Fibroblast of mammary gland (primary cell): Measurements from ENCODE around the gene VARS2.

ENCODE experiments used
- DNase-seq: peaks from one replicate; pipeline ENCODE4 v3.0.0-alpha.2; 2010; ENCODE audit warnings: low read depth
- H3K4me3 ChIP-seq: 2 replicates; pipeline ENCODE4 v1.5.1; 2011; ENCODE audit warnings: low read depth, mild to moderate bottlenecking, low read length, moderate library complexity; ENCODE audit not compliant: control insufficient read depth
- TF ChIP-seq, protein P1 (sequence below): conservative IDR thresholded peaks from 2 replicates; pipeline ENCODE4 v1.5.1; 2011; ENCODE audit warnings: low read depth, low read length, inconsistent platforms; ENCODE audit not compliant: control insufficient read depth, insufficient read depth

The VARS2 gene

DNA sequence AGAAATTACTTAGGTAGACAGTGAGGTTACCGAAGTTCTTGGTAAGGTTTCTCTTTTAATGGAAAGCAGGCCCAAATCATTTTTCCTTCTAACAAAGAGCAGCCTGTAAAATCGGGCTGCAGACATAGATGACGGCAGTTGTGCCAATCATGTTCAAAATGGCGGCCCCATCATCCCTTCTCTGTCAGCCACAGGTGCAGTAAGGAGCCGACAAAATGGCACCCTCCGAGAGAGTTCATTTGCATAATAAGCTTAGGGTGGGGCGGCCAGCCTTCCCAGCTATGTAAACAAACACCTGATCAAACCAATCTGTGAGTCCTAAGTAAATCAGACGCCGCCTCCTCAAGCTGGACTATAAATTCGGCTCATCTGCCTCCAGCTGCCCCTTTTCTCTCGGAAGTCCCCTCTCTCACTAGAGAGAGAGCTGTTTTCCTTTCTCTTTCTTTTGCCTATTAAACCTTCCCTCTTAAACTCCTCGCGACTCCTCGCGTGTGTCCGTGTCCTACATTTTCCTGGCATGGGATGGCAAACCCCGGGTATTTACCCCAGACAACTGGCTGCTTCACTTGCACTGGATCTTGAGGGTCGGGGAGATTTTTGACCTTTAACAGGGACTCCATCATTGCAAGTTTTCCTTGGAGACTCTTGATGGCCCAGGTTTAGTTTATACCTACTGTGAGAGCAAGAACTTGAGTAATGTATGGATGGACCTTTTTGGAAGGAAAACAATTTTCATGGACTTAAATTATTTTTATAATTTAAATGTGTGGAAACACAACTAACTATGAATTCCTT is 38.6 kb upstream of the VARS2 start:
- H3K4me3 ChIP-seq = no peak overlapping the region
- no peak for DNase-seq
- TF ChIP-seq, protein P1, sequence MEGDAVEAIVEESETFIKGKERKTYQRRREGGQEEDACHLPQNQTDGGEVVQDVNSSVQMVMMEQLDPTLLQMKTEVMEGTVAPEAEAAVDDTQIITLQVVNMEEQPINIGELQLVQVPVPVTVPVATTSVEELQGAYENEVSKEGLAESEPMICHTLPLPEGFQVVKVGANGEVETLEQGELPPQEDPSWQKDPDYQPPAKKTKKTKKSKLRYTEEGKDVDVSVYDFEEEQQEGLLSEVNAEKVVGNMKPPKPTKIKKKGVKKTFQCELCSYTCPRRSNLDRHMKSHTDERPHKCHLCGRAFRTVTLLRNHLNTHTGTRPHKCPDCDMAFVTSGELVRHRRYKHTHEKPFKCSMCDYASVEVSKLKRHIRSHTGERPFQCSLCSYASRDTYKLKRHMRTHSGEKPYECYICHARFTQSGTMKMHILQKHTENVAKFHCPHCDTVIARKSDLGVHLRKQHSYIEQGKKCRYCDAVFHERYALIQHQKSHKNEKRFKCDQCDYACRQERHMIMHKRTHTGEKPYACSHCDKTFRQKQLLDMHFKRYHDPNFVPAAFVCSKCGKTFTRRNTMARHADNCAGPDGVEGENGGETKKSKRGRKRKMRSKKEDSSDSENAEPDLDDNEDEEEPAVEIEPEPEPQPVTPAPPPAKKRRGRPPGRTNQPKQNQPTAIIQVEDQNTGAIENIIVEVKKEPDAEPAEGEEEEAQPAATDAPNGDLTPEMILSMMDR = no peak

DNA sequence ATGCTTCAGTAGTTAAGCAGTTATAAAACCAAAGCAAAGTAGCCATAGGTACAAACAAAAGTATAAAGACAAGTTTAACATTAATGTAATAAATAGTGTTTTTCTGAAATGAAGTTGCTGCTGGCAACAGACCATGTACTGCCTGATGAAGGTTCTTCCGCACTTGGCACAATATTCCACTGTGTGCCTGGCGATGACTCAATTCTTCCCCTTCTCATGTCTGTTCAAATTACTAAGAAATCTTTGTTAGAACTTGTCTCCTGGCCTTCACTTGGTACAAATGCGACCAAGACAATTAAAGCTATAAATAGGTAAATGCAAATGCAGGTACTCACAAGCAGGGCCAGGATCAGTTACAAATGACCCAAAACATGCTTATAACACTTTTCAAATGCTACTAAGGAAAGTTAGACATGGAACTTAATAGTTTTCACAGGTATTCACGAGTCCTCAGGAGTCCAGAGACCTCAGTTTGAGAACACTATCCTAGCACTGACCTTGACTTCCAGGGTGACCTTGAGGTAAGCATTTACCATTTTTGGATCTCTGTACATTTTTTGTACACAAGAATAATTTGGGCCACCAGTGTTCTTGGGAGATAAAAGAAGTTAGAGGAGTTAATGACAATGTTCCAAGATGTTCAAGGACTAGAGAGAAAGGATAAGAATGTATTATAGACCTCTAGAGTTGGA is 37.9 kb upstream of the VARS2 start:
- DNase-seq = peak; percentile 83
- TF ChIP-seq, protein P1 = no peak
- H3K4me3 ChIP-seq = no peak overlapping the region

DNA sequence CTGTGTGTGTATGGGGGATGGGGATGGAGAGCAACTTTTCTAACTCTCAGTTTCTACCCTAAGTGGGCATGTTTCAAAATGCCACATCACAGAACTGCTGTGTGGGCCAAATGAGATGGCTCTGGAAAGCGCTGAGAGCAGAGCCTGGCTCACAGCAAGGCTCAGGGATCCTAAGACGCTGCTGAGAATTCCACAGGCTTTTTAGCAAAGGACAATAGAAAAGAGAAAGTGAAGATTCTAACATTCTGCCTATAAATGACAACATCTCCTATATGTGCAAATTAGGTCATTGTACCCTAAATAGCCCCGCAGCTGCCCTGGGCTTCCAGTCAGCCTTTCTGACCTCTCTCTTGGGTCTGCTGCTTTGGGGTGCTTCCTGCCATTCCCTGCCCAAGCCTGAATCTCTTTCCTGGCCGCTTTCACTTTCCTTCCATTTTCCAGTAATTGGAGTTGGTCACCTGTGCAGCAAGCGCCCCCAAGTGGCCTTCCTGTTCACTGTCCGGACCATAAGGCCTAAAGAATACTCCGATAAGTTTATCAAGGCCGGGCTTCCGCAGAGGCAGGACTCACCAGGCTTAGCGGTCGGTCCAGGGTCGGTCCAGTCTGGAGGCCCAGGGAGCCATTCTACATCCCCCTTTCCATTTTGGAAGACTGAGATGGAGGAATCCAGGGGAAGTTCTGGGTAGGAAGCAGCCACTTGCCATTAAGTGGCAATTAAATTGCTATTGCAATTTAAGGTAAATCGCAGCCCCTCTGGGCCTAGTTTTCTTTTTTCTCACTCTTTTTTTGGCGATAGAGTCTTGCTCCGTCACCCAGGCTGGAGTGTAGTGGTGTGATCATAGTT is 36.4 kb upstream of the VARS2 start:
- TF ChIP-seq, protein P1 = peak; percentile 93
- DNase-seq = peak; percentile 89
- H3K4me3 ChIP-seq = peak overlapping the region; percentile 40

DNA sequence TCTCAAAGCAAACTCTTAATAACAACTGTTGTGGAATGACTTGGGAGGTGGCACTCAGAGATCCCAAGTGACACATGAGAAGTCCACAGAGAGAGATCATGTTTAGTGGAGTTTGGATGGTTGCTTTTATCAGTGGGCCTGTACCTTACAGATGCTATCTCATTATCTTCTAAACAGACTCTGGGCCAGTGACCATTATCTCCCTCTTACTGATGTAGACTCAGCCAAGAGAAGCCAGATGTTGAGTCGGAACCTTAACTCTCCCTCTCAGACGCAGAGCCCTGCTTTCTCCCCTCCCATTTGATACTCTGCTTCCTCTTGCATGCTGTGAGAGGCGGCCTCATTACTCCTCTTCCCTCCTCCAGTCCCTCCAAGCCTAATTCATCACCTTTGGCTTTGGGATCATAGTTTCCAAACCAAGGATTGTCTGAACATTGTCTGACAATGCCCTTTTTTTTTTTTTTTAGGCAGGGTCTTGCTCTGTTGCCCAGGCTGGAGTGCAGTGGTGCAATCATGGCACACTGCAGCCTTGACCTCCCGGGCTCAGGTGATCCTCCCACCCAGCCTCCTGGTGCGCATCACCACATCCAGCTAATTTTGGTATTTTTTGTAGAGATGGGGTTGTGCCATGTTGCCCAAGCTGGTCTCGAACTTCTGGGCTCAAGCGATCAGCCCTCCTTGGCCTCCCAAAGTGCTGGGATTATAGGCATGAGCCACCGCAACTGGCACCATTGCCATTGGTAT is 34.2 kb upstream of the VARS2 start:
- TF ChIP-seq, protein P1 = no peak

DNA sequence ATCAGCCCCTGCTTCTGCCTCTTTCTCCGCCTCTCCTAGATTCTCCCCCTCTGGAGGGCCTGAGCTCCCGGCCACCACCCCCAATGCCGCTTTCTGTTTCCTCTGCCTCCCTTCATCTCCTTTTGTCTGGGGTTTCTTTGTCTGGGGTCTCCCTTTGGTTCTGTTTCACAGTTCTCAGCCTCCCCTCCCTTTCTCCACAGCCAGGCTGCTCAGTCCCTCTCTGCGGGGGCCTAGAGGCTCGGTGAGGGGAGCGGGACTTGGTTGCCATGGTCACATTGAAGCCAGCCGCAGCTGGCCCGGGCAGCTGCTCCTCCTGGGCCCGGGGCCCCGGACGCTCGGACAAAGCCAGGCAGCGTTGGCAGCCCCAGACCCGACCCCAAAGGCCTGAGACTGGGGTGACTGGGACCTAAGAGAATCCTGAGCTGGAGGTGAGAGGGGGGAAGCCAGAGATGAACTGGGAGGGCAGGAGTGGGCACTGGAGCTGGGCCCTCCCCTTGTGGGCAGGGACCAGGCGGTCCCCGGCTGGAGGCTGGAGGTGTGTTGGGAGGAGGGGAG is 33.3 kb upstream of the VARS2 start:
- H3K4me3 ChIP-seq = no peak overlapping the region
- TF ChIP-seq, protein P1 = no peak
- DNase-seq = no peak

More for the DNA sequence above, 34.2 kb upstream of the VARS2 start:
- H3K4me3 ChIP-seq = no peak overlapping the region
- DNase-seq = no peak
